K562 (cell line): ENCODE measurements around the gene SHLD1. TPM values are rescaled to one million over a fixed set of nuclear protein-coding genes. Genes with fewer than 3 reads are reported as not detected.

ENCODE experiments used
- ATAC-seq: fragments of 200-7000 bp; cut with Tn5 transposase; 3 replicates; pipeline ENCODE4 v1.9.1; 2020; ENCODE audit warnings: moderate library complexity
- BruUV-seq: library from RNA; stranded (reverse); fragments of 400-500 nt; replicated peaks from 2 replicates; lab custom pipeline; 2021; lab: Mats Ljungman, UMichigan
- CTCF ChIA-PET: fragments of 300-600 bp; formaldehyde crosslinking; extraction: SDS; loops from one replicate; lab custom pipeline; 2021; ENCODE audit warnings: low intra/inter-chr PET ratio; lab: Yijun Ruan, JAX
- POLR2A ChIA-PET: fragments of 300-600, 350-650 bp; sonication (Branson Sonifier 250); formaldehyde crosslinking; extraction: SDS; loops from one replicate; lab custom pipeline; 2021; ENCODE audit warnings: antibody characterized with exemption, inconsistent platforms; lab: Yijun Ruan, JAX
- DNase-seq, 4 experiments: peaks; one replicate each; pipeline versions ENCODE4 v3.0.0 to v3.0.0-alpha.2; 2011 to 2018; ENCODE audit warnings: low spot score in 3 of 4, mixed read lengths in 3 of 4; ENCODE audit errors: extremely low read depth in 1 of 4
- FAIRE-seq: peaks from 2 replicates; lab custom pipeline; 2011; peaks lifted over from hg19 to GRCh38; lab: Jason Lieb, UNC
- H2AFZ ChIP-seq: 2 replicates; pipeline ENCODE4 v1.6.0; 2011; ENCODE audit warnings: low read depth, low read length, control low read depth, inconsistent platforms
- H3K27ac ChIP-seq: fragments of 200-600 bp; 3 replicates; pipeline ENCODE4 v1.8.0; 2011; ENCODE audit warnings: low read depth, mild to moderate bottlenecking, control low read depth, inconsistent platforms, low read length, moderate library complexity, mixed read lengths; ENCODE audit errors: extremely low read depth
- H3K27me3 ChIP-seq, 2 experiments: fragments of 300-600 bp in 1 of 2; 2 replicates in 1 of 2; 3 replicates in 1 of 2; pipeline versions ENCODE4 v1.6.0 to v1.8.0; 2011; ENCODE audit warnings: inconsistent platforms in 2 of 2, low read length in 2 of 2, mild to moderate bottlenecking in 1 of 2, mixed read lengths in 1 of 2, moderate library complexity in 1 of 2; ENCODE audit not compliant: control insufficient read depth in 2 of 2, insufficient read depth in 2 of 2
- H3K36me3 ChIP-seq: fragments of 300-600 bp; 3 replicates; pipeline ENCODE4 v1.8.0; 2011; ENCODE audit warnings: mild to moderate bottlenecking, low read length, inconsistent platforms; ENCODE audit not compliant: control insufficient read depth, insufficient read depth
- H3K4me1 ChIP-seq, 2 experiments: fragments of 200-600 bp in 1 of 2; replicated peaks in 1 of 2; 2 replicates in 1 of 2; 3 replicates in 1 of 2; pipeline versions ENCODE4 v1.5.1 to v1.8.0; 2011; ENCODE audit warnings: inconsistent platforms in 2 of 2, low read length in 2 of 2, mild to moderate bottlenecking in 1 of 2, mixed read lengths in 1 of 2, moderate library complexity in 1 of 2; ENCODE audit not compliant: control insufficient read depth in 2 of 2, insufficient read depth in 2 of 2
- H3K4me2 ChIP-seq: 2 replicates; pipeline ENCODE4 v1.6.1; 2011; ENCODE audit warnings: low read length, control low read depth, inconsistent platforms, mixed read lengths; ENCODE audit not compliant: insufficient read depth
- H3K4me3 ChIP-seq: fragments of 200-600 bp; sonication (generic), shearing (Covaris generic); 2 replicates; pipeline ENCODE4 v1.5.1; 2016; ENCODE audit warnings: control low read depth, inconsistent platforms
- H3K79me2 ChIP-seq: fragments of 200-600 bp; 3 replicates; pipeline ENCODE4 v1.8.0; 2011; ENCODE audit warnings: low read length, inconsistent platforms; ENCODE audit not compliant: control insufficient read depth, insufficient read depth
- H3K9ac ChIP-seq, 2 experiments: 2 replicates each; pipeline versions ENCODE4 v1.6.0 to v1.6.1; 2011; ENCODE audit warnings: low read depth in 2 of 2, low read length in 2 of 2, control low read depth in 1 of 2, inconsistent platforms in 1 of 2, mild to moderate bottlenecking in 1 of 2, mixed read lengths in 1 of 2; ENCODE audit not compliant: insufficient read depth in 1 of 2
- H3K9me1 ChIP-seq: one replicate; pipeline ENCODE4 v1.6.0; 2011; ENCODE audit warnings: inconsistent platforms, mild to moderate bottlenecking, low read length, moderate library complexity; ENCODE audit not compliant: control insufficient read depth, insufficient read depth
- H3K9me3 ChIP-seq: replicated peaks from 2 replicates; pipeline ENCODE4 v1.5.1; 2011; ENCODE audit warnings: low read depth, low read length, inconsistent platforms; ENCODE audit not compliant: control insufficient read depth, insufficient read depth
- H4K20me1 ChIP-seq: replicated peaks from 2 replicates; pipeline ENCODE4 v1.6.1; 2011; ENCODE audit warnings: low read length, inconsistent platforms, mixed read lengths; ENCODE audit not compliant: control insufficient read depth, insufficient read depth
- BHLHE40 ChIP-seq: IDR thresholded peaks from 2 replicates; pipeline ENCODE4 v1.6.1; 2011; ENCODE audit warnings: low read length, improper control_type of control experiment
- CREBBP ChIP-seq: IDR thresholded peaks from one replicate; pipeline ENCODE4 v1.6.1; 2012; ENCODE audit warnings: low read depth, mild to moderate bottlenecking, control low read depth, inconsistent platforms, low read length
- HNRNPUL1 ChIP-seq: fragments of 200-400 bp; formaldehyde crosslinking; IDR thresholded peaks from 2 replicates; pipeline ENCODE4 v1.6.1; 2017; ENCODE audit warnings: low read length
- PBX2 ChIP-seq, 2 experiments: IDR thresholded peaks in 1 of 2; conservative IDR thresholded peaks in 1 of 2; 2 replicates each; pipeline ENCODE4 v1.6.1; 2016; ENCODE audit warnings: low read depth in 2 of 2, mild to moderate bottlenecking in 1 of 2, missing compliant biosample characterization in 1 of 2, missing genetic modification characterization in 1 of 2, moderate library complexity in 1 of 2
- RBM25 ChIP-seq: fragments of 200-400 bp; formaldehyde crosslinking; IDR thresholded peaks from 2 replicates; pipeline ENCODE4 v1.6.1; 2018; ENCODE audit warnings: low read length, low read depth, moderate library complexity; ENCODE audit not compliant: severe bottlenecking
- RFX7 ChIP-seq: fragments of 250-450 bp; sonication (Bioruptor Pico); IDR thresholded peaks from 2 replicates; pipeline ENCODE4 v1.5.1; 2021; ENCODE audit warnings: mild to moderate bottlenecking
- ZBTB5 ChIP-seq: fragments of 450-650 bp; IDR thresholded peaks from 2 replicates; pipeline ENCODE4 v1.6.1; 2017; ENCODE audit warnings: antibody characterized with exemption
- ZNF143 ChIP-seq: sonication (generic); formaldehyde crosslinking; IDR thresholded peaks from 2 replicates; pipeline ENCODE4 v1.9.0; 2022; ENCODE audit warnings: mild to moderate bottlenecking, missing genetic modification reagents
- ZNF174 ChIP-seq: fragments of 250-450 bp; sonication (Bioruptor Pico); IDR thresholded peaks from 2 replicates; pipeline ENCODE4 v1.4.0; 2020; ENCODE audit warnings: mild to moderate bottlenecking
- WGBS: fragments of 100-300 bp; shearing (Covaris generic); methylation state at CpG from one replicate; pipeline ENCODE4 v1.1.6; 2016; ENCODE audit warnings: low coverage, mixed read lengths; ENCODE audit not compliant: insufficient coverage; ENCODE audit errors: missing lambda C conversion rate; 5-methylcytosine and 5-hydroxymethylcytosine counted together
- in situ Hi-C: fragments of 300-500 bp; cut with MboI; formaldehyde crosslinking; loops from 4 replicates; pipeline ENCODE4 v1.15.0; 2018; ENCODE audit warnings: inconsistent platforms, mixed read lengths
- intact Hi-C: fragments of 100-400 bp; cut with micrococcal nuclease; formaldehyde crosslinking; loops from 2 replicates; pipeline ENCODE4 v1.14.2; 2022
- polyA plus RNA-seq, 8 experiments: library from polyadenylated mRNA; depleted of rRNA in 4 of 8; stranded (reverse) in 5 of 8; unstranded in 3 of 8; fragments of >200 nt; fragmentation: Nextera tagmentation in 2 of 8; fragmentation: Illumina TruSeq in 1 of 8; extraction: Ambion mirVana in 2 of 8; extraction: Trizol in 1 of 8; gene quantifications; 2 replicates each; pipeline versions ENCODE4 v1.2.1 to v1.2.3, GENCODE V29; 2011 to 2014; ENCODE audit warnings: inconsistent platforms in 1 of 8, missing spikeins in 1 of 8
- total RNA-seq, 7 experiments: library from RNA; depleted of rRNA in 6 of 7; stranded (reverse); fragments of >200 nt in 6 of 7; fragmentation: Illumina TruSeq in 2 of 7; extraction: Trizol in 2 of 7; gene quantifications; 2 replicates each; pipeline versions ENCODE4 v1.2.1 to v1.2.3, GENCODE V29; 2011 to 2021; ENCODE audit warnings: low replicate concordance in 1 of 7
- TF ChIP-seq, protein P1 (sequence below), 2 experiments: fragments of 250-450 bp in 1 of 2; fragments of 450-650 bp in 1 of 2; sonication (Bioruptor Pico) in 1 of 2; IDR thresholded peaks; 2 replicates each; pipeline versions ENCODE4 v1.6.1 to v1.8.0; 2016 to 2021; ENCODE audit warnings: mild to moderate bottlenecking in 2 of 2, moderate library complexity in 2 of 2, missing compliant biosample characterization in 1 of 2, missing genetic modification characterization in 1 of 2

SHLD1 gene
- total and polyA plus RNA-seq, 9 of the 15 experiments (the other 6 are each of a cell fraction or from before 2014, with no cell fraction given): 3.7 to 21.6 (median 8.2) TPM

DNA sequence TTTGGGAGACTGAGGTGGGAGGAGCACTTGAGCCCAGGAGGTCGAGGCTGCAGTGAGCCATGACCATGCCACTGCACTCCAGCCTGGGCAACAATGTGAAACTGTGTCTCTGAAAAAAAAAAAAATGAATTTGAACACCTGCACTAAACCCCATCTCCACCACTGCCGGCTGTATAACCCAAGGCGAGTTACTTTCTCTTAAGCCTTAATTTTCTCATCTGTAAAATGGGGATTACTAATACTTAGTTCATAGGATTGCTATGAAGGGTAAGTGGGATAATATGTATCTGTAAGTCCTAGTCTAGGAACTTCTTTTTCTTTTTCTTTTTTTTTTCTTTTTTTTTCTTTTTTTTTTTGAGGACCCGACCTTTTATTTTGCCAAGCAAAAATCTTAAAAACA, 61.5 kb downstream of the SHLD1 start:
- no peaks in the 10 kb centered on the region for H4K20me1 ChIP-seq
- no peaks in the 10 kb centered on the region for H3K27me3 ChIP-seq
- no peak overlapping the region for H3K4me3 ChIP-seq
- H3K79me2 ChIP-seq: no peaks in the 10 kb centered on the region
- H3K36me3 ChIP-seq: no peaks in the 10 kb centered on the region
- FAIRE-seq (no peak), ATAC-seq (no peak), DNase-seq (no peak)
- H3K27ac ChIP-seq: no peak overlapping the region
- CTCF ChIA-PET: no interaction called here
- H3K9me1 ChIP-seq: no peaks in the 10 kb centered on the region
- in situ Hi-C loops: no loop called here
- no peaks in the 10 kb centered on the region for H3K4me1 ChIP-seq
- no TSS peak for BruUV-seq
- H3K9ac ChIP-seq: no peak overlapping the region
- no peak overlapping the region for H3K4me2 ChIP-seq
- H3K9me3 ChIP-seq: no peaks in the 10 kb centered on the region
- TF ChIP-seq BHLHE40 (no peak), RBM25 (peak; percentile 52)
- TF ChIP-seq, all 486 proteins: peak for 1
- POLR2A ChIA-PET: no interaction called here
- no peak overlapping the region for H2AFZ ChIP-seq
- WGBS: 68% methylated on average over 4 of the region's 4 CpGs
- intact Hi-C loops: no loop called here

GRCh38 chr20:5818346-5818681, 68.1 kb downstream of the SHLD1 start:
- ATAC-seq: no peak
- no peak for FAIRE-seq
- intact Hi-C loops (no loop called here), in situ Hi-C loops (no loop called here)
- DNase-seq: no peak
- Histone ChIP-seq H3K9me3 (no peaks in the 10 kb centered on the region), H2AFZ (no peak overlapping the region), H3K4me2 (no peak overlapping the region), H3K9ac (no peak overlapping the region), H3K4me3 (no peak overlapping the region), H4K20me1 (no peaks in the 10 kb centered on the region), H3K27me3 (no peaks in the 10 kb centered on the region), H3K79me2 (no peaks in the 10 kb centered on the region), H3K9me1 (no peaks in the 10 kb centered on the region), H3K27ac (no peak overlapping the region), H3K36me3 (no peaks in the 10 kb centered on the region), H3K4me1 (peaks cover 0 to 8% of the 10 kb centered on the region in 2 experiments; a peak in 3 of 5 replicates)
- ChIA-PET CTCF (no interaction called here), POLR2A (no interaction called here)
- WGBS: 56% methylated on average over 1 of the region's 1 CpG
- no TSS peak for BruUV-seq
- TF ChIP-seq PBX2 (CRISPR knock-in tag; IDR thresholded peaks at IDR 0.05; ENCODE audit: low read depth): no peak
- no peak for TF ChIP-seq PBX2 (tag; conservative IDR thresholded peaks at IDR 0.05; ENCODE audit: low read depth)
- no peak for TF ChIP-seq ZNF143
- no peak for TF ChIP-seq RFX7 (CRISPR knock-in tag)
- TF ChIP-seq ZBTB5: no peak
- no peak for TF ChIP-seq CREBBP
- TF ChIP-seq HNRNPUL1: no peak
- TF ChIP-seq ZNF174 (CRISPR knock-in tag): no peak
- TF ChIP-seq, protein P1, sequence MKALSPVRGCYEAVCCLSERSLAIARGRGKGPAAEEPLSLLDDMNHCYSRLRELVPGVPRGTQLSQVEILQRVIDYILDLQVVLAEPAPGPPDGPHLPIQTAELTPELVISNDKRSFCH (CRISPR knock-in tag; IDR thresholded peaks at IDR 0.05): no peak
- TF ChIP-seq, protein P1 (tag; IDR thresholded peaks at IDR 0.05): no peak
